NB4 (cell line): ENCODE measurements around the gene WASHC4.

ENCODE experiments used
- POLR2A ChIP-seq: IDR thresholded peaks from 2 replicates; pipeline ENCODE4 v1.6.1; 2011; ENCODE audit warnings: mild to moderate bottlenecking; ENCODE audit not compliant: insufficient read length; ENCODE audit errors: extremely low read depth
- TF ChIP-seq, protein P1 (sequence below): IDR thresholded peaks from one replicate; pipeline ENCODE4 v1.5.1; 2012; ENCODE audit warnings: low read depth, low read length
- TF ChIP-seq, protein P2 (sequence below): IDR thresholded peaks from 2 replicates; pipeline ENCODE4 v1.6.1; 2011; ENCODE audit warnings: low read depth, low read length

- TF ChIP-seq, protein P1, sequence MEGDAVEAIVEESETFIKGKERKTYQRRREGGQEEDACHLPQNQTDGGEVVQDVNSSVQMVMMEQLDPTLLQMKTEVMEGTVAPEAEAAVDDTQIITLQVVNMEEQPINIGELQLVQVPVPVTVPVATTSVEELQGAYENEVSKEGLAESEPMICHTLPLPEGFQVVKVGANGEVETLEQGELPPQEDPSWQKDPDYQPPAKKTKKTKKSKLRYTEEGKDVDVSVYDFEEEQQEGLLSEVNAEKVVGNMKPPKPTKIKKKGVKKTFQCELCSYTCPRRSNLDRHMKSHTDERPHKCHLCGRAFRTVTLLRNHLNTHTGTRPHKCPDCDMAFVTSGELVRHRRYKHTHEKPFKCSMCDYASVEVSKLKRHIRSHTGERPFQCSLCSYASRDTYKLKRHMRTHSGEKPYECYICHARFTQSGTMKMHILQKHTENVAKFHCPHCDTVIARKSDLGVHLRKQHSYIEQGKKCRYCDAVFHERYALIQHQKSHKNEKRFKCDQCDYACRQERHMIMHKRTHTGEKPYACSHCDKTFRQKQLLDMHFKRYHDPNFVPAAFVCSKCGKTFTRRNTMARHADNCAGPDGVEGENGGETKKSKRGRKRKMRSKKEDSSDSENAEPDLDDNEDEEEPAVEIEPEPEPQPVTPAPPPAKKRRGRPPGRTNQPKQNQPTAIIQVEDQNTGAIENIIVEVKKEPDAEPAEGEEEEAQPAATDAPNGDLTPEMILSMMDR, result no peak
- TF ChIP-seq POLR2A, result no peak
- TF ChIP-seq, protein P2, sequence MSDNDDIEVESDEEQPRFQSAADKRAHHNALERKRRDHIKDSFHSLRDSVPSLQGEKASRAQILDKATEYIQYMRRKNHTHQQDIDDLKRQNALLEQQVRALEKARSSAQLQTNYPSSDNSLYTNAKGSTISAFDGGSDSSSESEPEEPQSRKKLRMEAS, result no peak
Measured at GRCh38 chr12:105109465-105110212, 2.1 kb downstream of the WASHC4 start.
